VCaP (cell line): Measurements from ENCODE around the gene CPSF6.

Experiments used
- H3K27ac ChIP-seq: fragments of 450-650 bp; 2 replicates; pipeline ENCODE4 v1.5.1; 2017
- TF ChIP-seq, protein P1 (sequence below): fragments of 450-650 bp; conservative IDR thresholded peaks from 2 replicates; pipeline ENCODE4 v1.5.1; 2017; ENCODE audit warnings: mild to moderate bottlenecking, moderate library complexity

Gene CPSF6

DNA sequence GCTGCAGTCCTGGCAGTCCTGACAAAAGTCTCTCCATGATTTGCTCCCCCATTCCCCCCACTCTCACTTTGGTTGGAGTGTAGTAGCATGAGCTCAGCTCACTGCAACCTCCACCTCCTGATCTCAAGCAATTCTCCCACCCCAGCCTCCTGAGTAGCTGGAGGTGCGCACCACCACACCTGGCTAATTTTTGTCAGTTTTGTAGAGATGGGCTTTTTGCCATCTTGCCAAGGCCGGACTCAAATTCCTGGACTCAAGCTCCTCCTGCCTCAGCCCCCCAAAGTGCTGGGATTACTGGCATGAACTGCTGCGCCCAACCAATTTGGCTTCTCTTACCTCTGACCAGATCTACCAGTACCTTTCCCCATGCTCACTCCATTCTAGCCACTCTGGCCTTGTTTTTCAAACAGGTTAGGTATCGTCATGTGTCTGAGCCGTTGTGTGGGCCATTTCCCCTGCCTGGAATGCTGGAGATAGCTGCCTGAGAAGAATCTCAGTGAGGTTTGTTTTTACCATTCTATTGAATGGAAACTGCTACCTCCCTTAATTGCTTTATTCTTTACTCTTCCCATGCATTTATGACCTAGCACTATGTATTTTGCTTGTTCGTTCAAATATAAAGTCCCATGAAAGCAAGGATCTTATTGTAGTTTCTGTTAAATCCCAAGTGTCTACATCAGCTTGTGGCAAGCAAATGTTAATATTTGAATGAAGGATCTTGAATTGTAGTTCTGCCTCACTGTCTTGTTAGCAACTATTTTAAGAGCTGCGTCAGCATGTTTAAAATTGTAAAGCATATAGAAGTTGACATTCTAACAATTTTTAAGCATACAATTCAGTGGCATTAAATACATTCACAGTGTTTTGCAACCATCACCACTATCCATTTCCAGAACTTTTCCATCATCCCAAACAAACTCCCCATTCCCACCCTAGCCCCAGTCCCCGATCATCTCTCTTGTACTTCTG, 39.7 kb downstream of the CPSF6 start:
- no peak overlapping the region for H3K27ac ChIP-seq
- TF ChIP-seq, protein P1, sequence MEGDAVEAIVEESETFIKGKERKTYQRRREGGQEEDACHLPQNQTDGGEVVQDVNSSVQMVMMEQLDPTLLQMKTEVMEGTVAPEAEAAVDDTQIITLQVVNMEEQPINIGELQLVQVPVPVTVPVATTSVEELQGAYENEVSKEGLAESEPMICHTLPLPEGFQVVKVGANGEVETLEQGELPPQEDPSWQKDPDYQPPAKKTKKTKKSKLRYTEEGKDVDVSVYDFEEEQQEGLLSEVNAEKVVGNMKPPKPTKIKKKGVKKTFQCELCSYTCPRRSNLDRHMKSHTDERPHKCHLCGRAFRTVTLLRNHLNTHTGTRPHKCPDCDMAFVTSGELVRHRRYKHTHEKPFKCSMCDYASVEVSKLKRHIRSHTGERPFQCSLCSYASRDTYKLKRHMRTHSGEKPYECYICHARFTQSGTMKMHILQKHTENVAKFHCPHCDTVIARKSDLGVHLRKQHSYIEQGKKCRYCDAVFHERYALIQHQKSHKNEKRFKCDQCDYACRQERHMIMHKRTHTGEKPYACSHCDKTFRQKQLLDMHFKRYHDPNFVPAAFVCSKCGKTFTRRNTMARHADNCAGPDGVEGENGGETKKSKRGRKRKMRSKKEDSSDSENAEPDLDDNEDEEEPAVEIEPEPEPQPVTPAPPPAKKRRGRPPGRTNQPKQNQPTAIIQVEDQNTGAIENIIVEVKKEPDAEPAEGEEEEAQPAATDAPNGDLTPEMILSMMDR, result no peak

DNA sequence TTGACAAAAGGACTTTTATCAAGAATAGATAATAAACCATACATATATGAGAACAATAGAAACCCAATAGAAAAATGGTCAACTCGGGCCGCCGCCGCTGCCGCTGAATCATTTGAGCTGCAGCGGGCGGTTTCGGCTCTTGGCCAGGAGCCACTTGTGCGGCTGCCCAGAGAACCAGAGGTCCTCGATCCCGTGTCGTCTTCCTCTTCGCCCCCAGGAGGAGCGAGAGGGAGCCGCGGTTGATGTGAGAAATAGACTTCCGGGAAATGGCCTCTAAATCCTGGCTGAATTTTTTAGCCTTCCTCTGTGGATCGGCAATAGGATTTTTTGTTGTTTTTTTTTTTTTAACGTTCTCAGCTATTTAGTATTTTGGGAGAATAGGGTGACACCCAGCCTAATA, 44.8 kb downstream of the CPSF6 start:
- H3K27ac ChIP-seq, result no peak overlapping the region
- TF ChIP-seq, protein P1, result peak; percentile 37; the same call in 1 of the 2 replicates

DNA sequence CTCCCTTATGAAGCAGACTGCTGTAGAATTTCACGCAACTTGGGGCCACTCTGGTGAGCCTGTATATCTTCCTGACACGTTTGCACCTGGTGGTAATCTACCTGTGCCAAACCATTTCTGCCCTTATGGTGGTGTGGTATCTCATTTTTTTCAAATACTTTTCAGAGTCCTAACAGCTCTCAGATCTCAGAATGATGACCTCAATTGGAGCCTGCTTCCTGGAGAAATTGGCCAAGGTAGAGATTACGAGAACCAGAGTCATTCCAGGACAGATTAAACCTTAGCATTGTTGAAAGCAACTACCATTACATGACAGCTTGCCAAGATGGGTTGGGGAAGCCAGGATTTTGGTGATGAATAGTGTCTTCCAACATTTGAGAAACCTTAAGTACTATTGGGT, 48.2 kb downstream of the CPSF6 start:
- TF ChIP-seq, protein P1, result no peak

DNA sequence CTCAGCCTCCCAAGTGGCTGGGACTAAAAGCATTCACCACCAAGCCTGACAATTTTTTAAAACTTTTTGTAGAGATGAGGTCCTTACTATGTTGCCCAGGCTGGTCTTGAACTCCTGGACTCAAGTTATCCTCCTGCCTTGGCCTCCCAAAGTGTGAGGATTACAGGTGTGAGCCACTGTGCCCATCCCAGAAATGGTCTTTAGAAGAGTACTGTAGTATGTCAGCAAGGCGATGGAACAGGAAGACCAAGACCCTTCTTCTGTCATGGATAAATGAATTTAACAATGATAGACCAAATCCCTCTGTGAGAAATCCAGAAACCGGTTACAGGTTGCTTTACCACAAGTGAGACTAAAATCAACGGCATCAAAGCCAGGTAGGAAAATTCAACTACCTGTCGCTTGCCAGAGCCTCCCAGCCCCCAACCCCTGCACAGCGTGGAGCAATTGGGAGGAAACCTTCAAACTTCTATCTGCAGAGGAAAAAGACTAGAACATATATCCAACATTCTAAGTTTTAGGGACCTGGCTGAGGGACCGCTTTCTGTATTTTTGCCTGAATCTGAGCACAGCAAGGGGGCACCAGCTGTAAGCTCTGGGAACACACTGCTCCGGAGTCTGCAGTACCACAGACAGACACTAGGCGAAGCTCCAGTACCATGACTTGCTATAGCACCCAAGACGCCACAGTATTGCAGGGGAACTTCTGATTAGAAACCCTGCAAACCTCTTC, 51.3 kb downstream of the CPSF6 start:
- H3K27ac ChIP-seq, result no peak overlapping the region
- TF ChIP-seq, protein P1, result peak; percentile 99

More for the DNA sequence above, 48.2 kb downstream of the CPSF6 start:
- no peak overlapping the region for H3K27ac ChIP-seq

DNA sequence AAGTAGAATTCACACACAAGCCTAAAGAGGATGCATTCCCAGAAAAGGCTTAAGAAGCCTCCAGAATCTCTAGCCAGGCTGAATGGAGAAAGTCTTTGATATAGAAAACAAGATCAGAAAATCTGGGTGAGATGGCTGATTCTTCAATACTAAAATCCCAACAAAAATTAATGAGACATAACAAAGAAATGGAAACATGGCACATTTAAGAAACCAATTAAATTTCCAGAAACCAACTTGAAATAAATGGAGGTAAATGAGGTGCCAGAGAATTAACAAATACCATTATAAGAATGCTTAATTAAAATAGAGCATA, 51.9 kb downstream of the CPSF6 start:
- H3K27ac ChIP-seq, result no peak overlapping the region
- TF ChIP-seq, protein P1, result no peak; the same call in none of the 2 replicates

DNA sequence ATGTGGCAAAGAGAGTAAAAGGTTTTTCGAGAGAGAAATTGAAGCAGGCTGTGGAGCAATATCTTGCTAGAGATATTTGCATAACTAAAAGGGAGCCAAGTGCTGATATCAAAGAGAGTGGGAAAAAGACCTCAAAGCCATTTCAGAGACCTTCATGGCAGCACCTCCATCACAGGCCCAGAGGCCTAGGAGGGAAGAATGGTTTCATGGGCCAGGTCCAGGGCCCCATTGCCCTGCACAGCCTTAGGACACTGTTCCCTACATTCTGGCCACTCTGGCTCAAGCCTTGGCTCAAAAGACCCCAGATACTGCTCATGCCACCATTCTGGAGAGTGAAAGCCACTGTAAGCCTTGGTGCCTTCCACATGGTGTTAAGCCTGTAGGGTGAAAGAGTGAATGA, 58.8 kb downstream of the CPSF6 start:
- H3K27ac ChIP-seq, result no peak overlapping the region
- TF ChIP-seq, protein P1, result no peak

DNA sequence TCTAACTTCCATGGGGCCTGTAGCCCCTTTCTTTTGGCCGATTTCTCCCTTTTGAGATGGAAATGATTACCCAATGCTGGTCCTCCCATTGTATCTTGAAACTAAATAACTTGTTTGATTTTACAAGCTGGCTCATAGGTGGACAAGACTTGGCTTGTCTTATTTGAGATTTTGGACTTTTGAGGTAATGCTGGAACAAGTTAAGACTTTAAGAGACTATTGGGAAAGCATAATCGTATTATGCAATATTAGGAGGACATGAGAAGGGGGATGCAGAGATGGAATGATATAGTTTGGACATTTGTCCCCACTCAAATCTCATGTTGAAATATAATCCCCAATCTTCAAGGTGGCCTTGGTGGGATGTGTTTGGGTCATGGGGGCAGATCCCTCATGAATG, 59.6 kb downstream of the CPSF6 start:
- H3K27ac ChIP-seq, result no peak overlapping the region
- TF ChIP-seq, protein P1, result no peak
